ACHN (cell line): ENCODE measurements around the gene ALDH8A1.
"Not testable (repeated sequence)": the region's sequence is repeated elsewhere in the genome, so short reads cannot be mapped to it uniquely, and the experiment has no call there.

ENCODE experiments used
- DNase-seq: peaks from one replicate; pipeline ENCODE4 v3.0.0-alpha.2; 2015
- in situ Hi-C: cut with HindIII; loops from 2 replicates; pipeline ENCODE4 v1.10.0; 2017; ENCODE audit warnings: low sequenced_read_pairs, low pct_ligation_motif_present, low pct_unique_long_range_greater_than_20kb

Gene ALDH8A1

GRCh38 chr6:134928151-134928900, 21.6 kb downstream of the ALDH8A1 start:
- no peak for DNase-seq
- in situ Hi-C loops: loop anchor here (25.0 kb wide), 1 partner anchor 766 kb away; no protein-coding TSS in a partner anchor

- in situ Hi-C loops: loop anchor here (25.0 kb wide), 1 partner anchor 763 kb away; no protein-coding TSS in a partner anchor
- DNase-seq: no peak
Observed at GRCh38 chr6:134925800-134926199, 24.1 kb downstream of the ALDH8A1 start.

DNA sequence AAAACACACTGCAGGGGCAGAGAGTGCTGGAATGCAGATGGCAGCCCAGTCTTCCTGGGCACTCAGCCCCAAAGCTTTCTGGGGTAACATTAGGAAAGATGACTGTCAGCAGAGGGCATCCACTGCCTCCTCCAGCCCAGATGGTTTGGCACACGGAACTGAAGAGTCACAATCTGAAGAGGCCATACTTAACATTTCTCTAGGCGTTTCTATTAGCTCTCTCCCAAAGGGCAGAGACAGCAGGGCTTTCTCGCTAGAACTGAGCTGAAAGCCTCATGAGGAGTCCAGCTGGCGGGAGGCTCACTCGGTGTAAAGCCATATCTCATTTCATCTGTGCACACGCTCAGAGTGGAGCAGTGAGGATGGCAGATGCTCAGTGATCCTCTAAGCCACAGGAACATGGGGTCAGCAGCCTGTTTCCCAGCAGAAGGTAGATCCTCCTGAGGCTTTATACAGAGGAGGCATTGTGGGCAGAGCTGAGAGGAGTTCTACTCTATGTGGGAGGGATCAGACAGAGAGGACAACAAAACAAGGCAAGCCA, 28.1 kb downstream of the ALDH8A1 start:
- DNase-seq: no peak
- in situ Hi-C loops: no loop called here

GRCh38 chr6:134921276-134921675, 28.6 kb downstream of the ALDH8A1 start:
- in situ Hi-C loops: no loop called here

DNA sequence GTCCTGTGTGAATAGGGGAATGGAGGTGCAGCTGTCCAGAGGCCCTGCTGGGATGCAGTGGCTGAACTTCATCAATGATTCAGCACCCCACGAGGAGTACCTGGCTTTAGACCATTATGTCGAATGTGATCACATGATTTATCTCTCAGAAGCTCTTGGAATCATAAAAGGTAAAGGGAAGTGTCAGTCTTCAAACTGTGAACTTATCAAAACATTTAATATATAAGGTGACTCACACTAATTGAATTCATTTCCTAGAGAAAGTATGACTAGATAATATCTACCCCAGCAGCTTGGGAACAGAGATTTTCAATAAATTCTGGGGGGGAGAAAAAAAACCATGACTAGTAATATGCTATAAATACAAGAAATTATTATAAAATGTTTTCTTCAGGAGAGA, 29.5 kb downstream of the ALDH8A1 start:
- no peak for DNase-seq
- in situ Hi-C loops: no loop called here

More at GRCh38 chr6:134921276-134921675, 28.6 kb downstream of the ALDH8A1 start:
- DNase-seq: no peak

DNA sequence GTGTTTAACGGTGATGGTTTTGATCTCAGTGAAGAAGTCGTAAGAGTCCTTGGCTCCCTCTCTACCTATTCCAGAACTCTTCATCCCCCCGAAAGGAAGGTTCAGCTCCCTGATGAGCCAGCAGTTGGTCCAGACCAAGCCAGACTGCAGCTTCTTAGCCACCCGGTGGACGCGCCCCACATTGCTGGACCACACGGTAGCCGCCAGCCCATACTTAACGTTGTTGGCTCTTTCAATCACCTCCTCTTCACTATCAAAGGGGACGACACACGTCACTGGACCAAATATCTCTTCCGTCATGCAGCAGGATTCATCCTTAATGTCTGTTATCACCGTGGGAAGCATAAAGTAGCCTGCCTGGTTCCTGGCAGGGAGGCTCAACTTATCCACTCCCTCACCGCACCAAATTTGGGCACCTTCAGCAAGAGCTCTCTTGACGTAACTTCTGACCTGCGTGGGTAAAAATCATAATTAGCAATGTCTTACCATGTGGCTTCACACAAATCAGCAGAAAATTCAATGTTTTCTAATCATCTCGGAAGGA, 31.4 kb downstream of the ALDH8A1 start:
- DNase-seq: no peak
- in situ Hi-C loops: no loop called here

DNA sequence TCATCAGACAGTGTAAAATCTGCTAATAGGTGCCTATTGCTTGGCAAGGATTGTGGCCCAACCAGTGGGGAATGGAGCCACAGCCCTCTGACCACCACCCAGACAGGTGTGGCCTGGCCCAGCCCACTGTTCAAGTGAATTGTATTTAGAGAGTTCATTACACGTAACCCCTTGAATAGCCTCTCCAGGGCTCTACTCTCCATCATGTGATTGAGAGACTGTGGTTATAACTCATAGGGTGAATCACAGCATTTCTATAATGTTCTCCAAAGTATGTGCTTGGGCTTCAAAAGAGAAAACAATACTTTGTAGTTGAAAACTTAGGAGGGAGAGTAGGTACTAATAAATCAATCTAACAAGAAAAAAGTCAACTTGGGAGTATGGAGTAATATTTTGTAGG, 38.4 kb downstream of the ALDH8A1 start:
- in situ Hi-C loops: no loop called here
- DNase-seq: peak; percentile 44

DNA sequence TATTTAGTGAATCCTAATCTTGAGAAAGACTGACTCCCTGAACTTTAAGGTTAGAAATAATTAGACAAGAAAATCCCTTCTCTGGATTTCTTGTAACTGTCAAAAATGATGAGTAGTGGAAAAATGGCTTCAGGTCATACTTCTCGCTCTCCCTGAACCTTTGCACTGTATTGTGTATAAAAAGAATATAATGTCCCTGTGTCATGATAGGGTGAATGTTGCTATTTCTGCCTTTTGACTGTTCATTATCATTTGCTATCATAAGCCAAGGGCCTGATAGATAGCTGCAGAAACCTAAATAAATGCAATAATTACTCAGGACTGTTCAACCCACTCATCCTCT, 39.3 kb downstream of the ALDH8A1 start:
- no peak for DNase-seq
- in situ Hi-C loops: no loop called here

- in situ Hi-C loops: no loop called here
Observed at GRCh38 chr6:134909701-134910592, 40.0 kb downstream of the ALDH8A1 start.

DNA sequence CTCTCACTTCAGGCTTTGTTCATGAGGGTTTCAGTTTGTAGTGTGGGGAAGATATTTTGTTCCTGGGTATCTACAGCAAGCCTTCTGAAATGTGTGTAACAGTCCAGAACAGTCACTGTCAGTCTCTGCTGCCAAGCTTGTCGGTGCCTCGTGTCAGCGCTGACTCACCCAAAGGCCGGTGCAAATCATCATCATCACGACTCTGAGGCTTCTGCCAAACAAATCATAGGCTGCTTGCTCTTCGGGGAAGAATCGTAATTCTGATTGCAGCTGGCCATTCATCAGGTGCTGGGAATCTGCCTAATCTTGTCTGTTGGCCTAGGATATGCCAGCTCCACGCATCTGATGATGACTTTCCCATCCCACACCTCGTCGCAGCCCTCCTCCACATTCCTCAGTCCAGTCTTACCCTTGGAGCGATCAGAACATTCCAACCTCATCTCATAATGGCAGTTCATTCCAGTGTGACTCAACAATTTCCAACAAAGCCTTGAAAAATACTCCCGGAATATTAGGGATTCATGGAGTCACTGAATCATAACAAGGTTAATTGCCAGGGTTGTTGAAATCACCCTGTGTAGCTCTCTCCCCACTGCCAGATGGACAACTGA, 40.9 kb downstream of the ALDH8A1 start:
- peak; percentile 89 for DNase-seq
- in situ Hi-C loops: no loop called here

More at GRCh38 chr6:134909701-134910592, 40.0 kb downstream of the ALDH8A1 start:
- peak; percentile 16 for DNase-seq

GRCh38 chr6:134904731-134905130, 45.2 kb downstream of the ALDH8A1 start:
- DNase-seq, in situ Hi-C loops: not testable (repeated sequence)

- in situ Hi-C loops: no loop called here
- no peak for DNase-seq
Observed at GRCh38 chr6:134903448-134903847, 46.5 kb downstream of the ALDH8A1 start.

DNA sequence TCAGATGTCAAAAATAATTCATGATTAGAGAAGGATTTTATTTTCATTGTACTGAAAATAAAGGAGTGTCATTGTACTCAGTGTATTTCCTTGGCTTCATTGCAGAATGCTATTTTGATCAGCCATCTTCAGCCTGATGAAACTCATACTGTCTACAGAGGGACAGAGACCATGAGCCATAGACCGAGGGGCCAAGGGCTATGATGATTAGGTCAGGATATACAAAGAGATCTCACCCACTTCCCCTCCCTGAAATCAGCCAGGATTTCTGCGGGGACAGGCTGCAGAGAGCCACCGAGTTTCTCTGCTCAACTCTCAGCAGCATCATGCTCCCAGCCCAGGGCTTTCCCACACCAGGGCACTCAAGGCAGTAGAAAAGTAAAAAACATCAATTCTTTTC, 47.0 kb downstream of the ALDH8A1 start:
- in situ Hi-C loops: no loop called here
- no peak for DNase-seq

DNA sequence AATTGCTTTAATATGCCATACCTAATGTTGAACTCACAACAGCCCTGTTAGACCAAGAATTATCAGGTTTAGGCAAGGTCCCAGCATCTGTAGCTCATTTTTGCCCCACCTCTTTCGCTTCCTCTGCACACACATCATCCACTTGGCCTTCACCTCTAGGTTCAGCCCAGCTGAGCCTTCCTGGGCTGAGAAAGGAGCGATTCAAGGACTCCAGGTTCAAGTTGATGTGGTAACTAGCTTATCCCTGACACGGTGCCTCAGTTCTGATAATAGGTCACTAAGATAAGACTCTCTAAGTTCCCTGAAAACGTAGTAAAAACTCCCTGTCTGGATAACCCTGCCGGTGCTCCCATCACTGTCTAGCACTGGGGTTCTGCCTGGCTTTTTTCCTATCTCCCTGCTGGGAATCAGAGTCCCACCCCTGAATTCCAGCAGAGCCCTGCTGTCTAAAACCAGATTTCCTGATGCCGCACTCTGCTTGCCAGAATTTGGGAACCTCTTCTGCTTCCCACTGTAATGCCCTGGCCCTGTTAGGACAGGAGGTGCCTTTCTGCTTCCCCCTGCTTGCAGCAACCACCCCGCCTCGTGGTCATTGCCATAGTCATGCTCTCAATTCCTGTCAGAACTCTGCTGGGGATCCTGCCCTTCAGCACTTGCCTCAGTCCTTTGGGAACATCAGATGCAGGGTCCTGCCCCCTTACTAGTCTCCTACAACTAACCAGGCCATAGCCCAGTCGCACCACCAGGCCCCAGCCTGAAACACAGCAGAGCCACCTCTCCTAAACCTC, 47.6 kb downstream of the ALDH8A1 start:
- DNase-seq: no peak
- in situ Hi-C loops: no loop called here

DNA sequence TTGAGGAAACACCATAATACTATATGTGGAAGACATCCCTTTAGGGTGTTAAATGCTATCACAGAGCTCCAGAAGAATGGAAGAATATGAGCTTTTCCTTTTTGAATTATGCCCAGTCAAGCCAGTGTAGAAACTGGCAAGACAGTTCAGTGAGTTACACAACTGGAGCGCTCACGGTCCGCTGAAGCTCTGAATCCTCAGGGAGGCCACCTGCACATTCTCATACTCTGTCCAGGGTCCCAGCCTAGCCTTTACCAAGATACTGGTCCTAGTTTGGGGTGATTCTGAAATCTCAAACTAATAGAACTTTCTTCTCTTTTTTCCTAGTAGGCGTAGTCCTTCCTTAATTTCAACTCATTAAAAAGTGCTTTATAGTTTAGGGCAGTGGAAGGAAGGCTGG, 51.3 kb downstream of the ALDH8A1 start:
- in situ Hi-C loops: no loop called here

GRCh38 chr6:134898166-134898565, 51.7 kb downstream of the ALDH8A1 start:
- in situ Hi-C loops, DNase-seq: not testable (repeated sequence)

More for the DNA sequence above, 51.3 kb downstream of the ALDH8A1 start:
- no peak for DNase-seq

- DNase-seq: no peak
- in situ Hi-C loops: no loop called here
Observed at GRCh38 chr6:134896910-134897309, 53.0 kb downstream of the ALDH8A1 start.

- in situ Hi-C loops: no loop called here
- no peak for DNase-seq
Observed at GRCh38 chr6:134894800-134895199, 55.1 kb downstream of the ALDH8A1 start.
